Activated naive CD4-positive, alpha-beta T cell treated with anti-CD3 and anti-CD28 coated beads, Interleukin-2, amount 50 U/mL, for 16 hours (primary cell): Measurements from ENCODE around the gene GDF7.

Source experiments
- DNase-seq: peaks from one replicate; pipeline ENCODE4 v3.0.0-alpha.2; 2020

The GDF7 gene

DNA sequence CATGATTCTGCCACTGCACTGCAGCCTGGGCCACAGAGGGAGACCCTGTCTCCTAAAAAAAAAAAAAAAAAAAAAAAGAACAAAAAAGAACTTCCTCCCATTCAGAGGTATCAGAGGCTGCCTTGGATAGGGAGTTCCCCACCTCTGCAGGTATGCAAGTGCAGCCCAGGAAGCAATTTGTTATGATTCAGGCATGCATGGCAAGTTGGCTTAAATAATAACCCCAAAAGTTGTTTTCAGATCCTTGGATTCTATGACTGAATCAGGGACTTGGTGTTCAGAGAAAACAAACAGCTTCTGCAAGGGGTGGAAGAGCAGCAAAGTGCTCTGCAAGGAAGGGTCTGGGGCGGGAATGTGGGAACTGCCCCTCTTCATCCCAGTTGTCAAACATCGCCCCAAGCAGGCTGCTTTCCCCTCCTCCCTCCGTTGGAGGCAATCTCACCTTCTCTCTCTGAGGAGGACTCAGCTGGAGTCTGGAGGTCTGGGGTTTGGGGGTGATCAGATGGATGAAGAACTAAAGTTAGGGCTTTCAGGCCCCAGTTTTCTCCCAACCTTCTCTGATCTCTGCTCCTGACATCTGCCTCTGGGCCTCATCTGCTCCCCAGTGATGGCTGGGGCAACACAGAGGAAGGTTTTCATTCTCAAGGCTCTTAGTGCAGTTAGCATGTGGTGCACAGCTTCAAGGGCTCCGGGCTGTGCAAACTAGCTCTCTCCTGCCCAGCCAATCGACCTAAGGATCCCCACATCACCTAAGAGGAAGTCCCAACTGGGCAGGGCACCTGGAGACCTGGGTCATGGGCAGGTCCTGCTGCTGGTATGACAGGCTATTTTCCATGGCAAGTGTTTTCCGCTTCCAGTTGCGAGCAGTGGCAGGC is 3.5 kb upstream of the GDF7 start:
- DNase-seq: no peak

DNA sequence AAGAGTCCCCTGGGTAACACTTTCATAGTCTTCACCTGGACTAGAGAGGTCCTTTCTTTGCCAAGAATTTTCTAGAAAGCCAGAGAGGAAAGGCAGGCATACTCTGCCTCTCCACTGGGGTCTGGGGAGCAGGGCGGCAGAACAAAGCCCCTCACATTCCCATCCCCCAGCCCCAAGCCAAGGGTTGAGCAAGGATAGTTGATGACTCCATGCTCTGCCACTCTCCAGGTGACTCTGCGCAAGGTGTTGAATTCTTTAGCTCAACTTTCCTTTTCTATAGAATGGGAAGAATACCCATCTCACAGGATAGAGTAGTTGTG is 2.9 kb upstream of the GDF7 start:
- DNase-seq: no peak

DNA sequence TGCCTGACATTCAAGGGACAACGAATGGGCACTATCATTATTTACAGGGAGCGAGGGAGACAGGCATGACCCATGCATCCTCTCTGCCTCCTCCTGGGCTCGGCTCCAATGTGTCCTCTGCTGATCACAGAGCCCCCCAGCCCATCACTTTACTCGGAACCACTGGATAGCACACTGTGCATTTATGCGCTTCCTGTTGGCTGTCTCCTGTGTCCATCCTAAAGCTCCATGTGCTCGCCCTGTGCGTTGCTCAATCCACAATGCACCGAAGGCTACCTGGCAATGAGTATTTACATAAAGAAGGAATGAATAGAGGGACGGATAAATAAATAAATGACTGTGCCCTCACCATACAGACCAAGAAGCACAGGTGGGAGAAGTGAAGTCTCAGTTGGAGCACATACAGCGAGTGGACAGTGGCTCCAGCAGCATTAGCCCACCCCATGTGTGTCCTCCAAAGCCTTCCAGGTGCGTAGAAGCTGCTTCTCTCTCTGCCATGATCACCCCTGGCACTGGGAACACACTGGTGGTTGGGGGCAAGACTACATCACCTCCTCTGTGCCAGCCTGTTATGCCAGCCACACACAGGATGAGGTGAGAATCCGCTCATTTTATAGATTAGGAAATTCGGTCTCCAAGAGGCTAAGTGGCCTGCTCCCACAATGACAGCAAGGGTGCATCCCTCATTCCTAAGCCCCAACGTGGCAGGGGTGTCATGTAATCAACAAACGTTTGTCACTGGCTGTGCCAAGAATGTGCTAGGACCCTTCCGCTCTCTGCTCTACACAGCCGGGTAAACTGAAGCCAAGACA is 2.3 kb upstream of the GDF7 start:
- DNase-seq: no peak

DNA sequence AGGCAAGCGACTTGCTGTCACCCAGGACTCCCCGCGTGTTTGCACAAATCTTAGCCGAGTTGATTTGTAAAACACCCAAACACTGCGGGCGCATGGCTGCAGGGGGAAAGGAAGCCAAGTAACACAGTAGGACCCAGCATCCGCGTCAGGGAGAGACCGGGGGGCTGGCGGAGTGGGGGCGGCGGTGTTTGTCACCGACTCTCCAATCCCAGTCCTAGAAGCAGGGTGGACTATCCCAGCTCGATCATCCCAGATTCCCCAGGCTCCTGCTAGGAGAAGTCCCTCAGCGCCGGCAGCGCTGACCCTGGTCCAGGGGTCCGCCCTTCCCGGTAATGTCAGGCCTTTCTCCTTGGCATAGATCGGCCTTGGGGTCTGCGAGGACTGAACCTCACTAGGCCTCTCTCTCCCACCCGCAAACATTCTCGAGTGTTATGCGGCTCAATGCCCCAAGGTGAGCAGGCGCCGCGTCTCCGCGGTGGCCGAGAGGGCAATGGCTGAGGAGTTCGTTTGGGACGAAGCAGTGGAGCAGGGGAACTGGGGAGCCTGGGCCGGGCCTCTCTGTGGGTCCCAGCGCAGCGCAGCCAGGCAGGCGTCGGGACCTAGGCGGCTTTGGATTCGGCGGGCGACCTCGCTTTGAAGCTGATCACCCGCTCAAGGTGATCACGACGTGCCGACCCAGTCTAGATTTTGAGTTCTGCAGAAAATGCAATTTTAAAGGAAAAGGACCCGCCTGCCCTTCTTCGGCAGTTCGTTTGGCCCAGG is 1.5 kb upstream of the GDF7 start:
- DNase-seq: no peak

DNA sequence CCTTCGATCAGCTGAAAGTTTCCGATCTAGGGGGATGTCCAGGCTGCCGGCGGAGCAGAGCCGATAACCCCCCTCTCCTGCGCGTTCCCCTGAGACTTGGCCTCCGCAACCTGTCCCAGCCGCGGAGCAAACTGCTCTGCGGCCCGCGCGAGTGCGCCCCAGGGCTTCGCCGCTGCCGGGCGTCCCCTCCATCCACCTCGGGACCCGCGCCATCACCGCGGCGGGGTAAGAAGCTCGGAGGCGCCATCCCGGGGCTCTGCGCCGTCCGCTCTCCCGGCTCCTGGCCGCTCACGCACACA is 990 bp upstream of the GDF7 start:
- DNase-seq: no peak

DNA sequence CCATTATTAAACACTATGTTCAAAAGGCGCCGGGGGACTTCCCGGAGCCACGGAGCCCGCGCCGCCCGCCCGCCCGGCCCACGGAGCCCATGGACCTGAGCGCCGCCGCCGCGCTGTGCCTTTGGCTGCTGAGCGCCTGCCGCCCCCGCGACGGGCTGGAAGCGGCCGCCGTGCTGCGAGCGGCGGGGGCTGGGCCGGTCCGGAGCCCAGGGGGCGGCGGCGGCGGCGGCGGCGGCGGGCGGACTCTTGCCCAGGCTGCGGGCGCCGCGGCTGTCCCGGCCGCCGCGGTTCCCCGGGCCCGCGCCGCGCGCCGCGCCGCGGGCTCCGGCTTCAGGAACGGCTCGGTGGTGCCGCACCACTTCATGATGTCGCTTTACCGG is 197 bp downstream of the GDF7 start:
- no peak for DNase-seq

DNA sequence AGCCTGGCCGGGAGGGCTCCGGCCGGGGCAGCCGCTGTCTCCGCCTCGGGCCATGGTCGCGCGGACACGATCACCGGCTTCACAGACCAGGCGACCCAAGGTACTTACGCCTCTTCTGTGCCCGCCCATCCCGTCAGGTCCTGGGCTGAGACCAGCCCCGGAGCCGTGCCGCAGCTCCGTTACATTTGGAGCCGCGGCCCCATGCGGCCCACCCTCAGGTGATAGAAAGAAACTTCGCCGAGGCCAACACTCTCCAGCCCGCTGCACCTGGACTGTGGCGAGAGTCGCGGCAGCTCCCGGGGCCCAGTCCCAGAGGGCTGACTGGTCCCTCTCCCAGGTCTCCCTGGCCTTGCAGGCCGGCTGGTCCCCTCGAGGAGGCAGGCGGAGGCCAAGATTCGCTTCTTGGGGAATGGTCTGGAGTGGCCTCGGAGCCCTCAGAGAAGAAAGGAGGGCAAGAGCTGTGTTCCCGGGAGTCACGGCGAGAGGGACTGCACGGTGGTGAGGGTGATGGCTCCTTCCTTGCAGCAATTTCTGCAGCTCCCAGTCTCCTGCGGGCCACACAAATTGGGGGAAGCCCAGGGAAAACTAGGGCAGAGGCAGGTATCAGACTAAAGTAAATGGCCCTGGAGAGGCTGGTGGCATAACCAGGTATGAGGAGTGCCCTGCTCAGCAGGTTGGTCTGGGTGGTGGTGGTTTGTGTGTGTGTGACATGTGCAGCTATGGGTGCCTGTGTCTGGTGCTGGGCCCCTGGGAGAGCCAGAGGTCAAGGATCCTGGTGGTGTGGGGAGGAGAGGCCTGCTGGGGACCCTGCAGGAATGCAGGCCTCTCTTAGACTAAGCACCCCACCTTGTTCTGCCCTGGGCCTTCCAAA is 822 bp downstream of the GDF7 start:
- no peak for DNase-seq

DNA sequence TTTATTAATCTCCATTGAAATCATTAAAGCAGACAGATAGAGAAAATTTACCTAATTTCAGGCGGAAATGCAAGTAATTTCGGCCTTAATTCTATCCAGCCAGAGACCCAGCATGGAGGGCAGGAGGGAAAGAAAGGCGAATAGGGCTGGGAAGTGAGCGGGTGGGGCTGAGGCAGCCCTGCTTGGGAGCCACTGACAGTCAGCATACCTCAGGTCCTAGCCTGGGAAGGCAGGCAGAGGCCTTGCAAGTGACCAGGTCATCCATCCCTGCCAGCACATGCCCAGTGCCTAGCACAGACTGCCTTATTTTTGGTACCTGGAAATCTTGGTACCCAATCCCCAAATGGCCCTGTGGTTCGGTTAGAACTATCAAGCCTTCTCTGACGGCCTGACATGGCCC is 1.5 kb downstream of the GDF7 start:
- no peak for DNase-seq

DNA sequence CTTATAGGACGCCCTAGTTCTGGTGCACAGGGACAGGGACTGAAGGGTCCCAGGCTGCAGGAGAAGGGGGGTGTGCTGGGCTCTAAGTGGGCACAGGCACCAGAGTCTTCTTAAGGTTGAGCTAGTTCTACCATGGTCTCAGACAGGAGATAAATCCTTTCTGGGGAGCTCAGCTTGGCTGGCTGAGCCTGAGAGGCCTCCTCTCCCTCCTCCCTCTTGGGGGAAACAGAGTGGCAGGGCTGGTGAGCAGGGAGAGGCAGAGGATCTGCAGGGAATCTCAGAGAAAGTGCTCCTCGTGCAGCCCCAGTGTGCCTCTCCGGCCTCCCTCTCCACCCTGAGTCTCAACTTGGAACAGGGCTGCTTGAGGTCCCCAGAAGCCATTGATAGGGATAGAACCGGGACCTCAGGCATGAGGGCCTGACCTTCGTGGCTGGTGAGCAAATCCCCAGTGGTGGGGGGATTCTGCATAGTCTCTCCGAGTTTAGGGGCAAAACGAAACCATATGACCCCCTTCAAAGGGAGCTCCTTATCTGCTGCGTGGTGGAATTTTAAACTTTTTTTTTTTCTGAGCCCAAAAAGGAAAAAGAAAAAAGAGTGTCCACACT is 2.0 kb downstream of the GDF7 start:
- DNase-seq: no peak

DNA sequence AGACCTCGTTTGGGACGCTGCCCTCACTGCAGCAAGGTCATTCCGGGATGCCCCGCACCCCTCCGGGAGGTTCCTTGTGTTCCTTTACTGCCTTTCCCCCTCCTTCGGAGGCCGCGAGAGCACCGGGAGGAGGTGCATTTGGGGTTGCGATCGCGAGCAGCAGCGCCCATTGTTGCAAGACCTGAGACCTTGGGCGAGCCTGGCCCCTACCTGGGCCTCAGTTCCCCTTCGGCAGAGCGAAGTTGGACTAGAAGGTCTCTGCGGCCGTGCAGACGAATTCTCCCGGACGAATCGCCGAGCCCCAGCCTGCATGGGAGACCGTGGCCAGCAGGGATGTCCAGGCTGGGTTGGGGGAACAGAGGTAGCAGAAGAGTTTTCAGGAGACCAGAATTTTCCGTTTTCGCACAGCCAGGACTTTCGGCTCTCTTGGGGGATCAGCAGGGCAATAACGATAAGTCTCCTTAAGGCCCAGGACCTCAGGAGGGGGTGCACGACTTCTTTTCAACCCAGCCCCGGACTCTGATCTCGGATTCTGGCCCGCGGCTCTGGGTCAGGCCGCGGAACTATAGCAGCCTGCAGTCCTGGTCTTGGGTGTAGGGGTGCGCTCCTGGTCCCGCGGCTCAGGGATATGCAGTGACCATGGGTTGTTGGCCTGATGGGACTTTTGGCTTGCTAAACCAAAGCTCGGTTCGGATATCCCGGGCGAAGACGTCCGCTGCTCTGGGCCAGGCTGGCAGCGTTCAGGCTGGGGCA is 2.8 kb downstream of the GDF7 start:
- DNase-seq: no peak

DNA sequence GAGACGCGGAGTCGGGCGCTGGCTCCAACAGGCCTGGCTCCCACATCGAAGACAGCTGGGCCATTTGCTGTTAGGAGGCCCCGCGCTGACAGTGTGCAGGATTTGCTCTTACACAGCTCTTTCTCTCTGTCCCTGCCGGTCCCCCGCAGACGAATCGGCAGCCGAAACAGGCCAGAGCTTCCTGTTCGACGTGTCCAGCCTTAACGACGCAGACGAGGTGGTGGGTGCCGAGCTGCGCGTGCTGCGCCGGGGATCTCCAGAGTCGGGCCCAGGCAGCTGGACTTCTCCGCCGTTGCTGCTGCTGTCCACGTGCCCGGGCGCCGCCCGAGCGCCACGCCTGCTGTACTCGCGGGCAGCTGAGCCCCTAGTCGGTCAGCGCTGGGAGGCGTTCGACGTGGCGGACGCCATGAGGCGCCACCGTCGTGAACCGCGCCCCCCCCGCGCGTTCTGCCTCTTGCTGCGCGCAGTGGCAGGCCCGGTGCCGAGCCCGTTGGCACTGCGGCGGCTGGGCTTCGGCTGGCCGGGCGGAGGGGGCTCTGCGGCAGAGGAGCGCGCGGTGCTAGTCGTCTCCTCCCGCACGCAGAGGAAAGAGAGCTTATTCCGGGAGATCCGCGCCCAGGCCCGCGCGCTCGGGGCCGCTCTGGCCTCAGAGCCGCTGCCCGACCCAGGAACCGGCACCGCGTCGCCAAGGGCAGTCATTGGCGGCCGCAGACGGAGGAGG is 3.5 kb downstream of the GDF7 start:
- no peak for DNase-seq

DNA sequence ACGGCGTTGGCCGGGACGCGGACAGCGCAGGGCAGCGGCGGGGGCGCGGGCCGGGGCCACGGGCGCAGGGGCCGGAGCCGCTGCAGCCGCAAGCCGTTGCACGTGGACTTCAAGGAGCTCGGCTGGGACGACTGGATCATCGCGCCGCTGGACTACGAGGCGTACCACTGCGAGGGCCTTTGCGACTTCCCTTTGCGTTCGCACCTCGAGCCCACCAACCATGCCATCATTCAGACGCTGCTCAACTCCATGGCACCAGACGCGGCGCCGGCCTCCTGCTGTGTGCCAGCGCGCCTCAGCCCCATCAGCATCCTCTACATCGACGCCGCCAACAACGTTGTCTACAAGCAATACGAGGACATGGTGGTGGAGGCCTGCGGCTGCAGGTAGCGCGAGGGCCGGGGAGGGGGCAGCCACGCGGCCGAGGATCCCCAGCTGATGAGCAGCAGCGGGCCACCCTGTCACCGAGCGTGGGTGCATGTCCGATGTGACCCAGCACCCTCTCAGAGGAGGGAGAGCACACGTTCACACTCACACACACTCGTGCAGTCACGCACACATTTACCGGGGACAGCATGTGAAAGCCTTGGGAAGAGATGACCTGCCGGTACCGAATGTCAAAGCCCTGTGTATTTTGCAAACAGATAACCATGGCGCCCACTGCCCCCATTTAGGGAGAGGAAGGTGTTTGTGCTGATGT is 4.2 kb downstream of the GDF7 start:
- DNase-seq: no peak

DNA sequence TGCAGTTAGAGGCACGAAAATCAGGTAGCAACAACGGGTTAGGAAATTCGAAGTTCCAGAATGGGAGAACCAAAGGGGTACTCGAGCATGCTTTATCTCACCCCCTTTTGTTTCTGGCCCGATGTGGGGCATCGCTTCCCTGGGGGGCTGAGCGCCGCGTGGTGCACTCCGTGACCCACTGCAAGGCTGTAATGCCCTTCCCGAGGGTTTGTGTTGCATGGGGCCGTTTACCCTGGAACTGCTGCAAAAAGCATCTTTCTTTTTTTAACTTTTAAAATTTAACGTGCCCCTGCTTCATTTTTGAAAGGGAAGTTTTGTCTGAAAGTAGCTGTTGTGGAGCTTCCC is 4.8 kb downstream of the GDF7 start:
- no peak for DNase-seq

DNA sequence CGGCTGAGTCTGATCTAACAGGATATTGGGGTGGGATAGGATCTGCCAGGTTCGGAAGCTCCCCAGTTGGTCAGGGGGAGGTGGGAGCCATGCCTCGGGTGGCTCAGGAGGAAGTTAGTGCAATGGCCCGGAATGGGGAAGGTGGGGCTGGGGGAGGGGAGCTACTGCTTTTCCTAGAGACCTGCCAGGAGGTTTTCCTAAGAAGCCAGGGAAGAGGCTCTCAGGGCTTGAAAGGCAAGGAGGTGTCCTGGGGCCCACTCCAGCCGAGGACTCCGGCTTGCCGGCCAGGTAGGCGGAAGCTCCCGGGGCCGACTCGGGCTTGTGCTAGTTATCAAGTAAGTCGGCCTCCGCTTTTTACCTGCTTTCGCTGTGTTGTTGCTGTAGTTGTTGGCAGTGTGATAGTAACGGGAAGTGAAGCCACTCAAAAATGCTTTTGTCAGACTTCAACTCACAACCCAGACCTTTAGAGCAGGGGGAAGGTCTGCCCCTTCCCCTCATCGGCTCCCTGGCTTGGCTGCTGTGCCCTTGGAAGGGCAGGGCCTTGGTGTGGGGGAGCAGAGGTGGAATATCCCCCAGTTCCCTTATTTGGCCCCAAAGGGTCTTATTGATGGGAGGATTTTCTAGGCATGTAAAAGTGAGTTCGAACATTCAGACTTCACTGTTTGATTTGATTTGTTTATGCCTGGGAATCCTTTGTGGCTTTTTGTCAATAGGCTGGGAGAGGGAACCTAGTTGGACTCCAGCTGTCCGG is 5.4 kb downstream of the GDF7 start:
- no peak for DNase-seq

DNA sequence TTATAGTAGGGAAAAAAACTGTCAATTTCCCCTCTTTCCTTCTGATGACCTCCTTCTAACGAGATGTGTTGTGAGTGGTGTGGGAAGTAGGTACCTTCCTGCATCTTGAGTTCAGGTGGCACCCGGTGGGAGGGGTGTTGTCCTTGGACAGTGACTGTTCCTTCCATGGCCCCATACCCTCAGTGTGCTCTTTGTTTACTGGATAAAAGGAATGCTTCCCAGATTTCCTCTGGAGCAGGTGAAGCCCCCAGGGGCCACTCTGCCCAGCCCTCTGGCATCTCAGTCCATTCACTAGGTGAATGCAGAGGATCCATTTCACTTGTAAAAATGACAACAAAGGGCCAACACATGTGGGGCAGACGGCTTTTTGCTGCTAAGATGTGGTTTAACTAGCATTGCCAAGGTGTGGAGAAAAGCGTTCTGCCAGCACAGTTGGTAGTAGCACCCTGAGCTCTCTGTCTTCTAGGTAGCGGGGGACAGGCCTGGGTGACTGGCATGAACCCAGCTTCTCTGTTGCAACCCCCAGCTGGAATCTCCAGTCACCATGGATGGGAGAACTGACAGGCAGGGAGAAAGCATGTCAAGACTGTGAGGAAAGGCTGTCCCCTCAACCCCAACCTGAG is 6.9 kb downstream of the GDF7 start:
- DNase-seq: no peak

DNA sequence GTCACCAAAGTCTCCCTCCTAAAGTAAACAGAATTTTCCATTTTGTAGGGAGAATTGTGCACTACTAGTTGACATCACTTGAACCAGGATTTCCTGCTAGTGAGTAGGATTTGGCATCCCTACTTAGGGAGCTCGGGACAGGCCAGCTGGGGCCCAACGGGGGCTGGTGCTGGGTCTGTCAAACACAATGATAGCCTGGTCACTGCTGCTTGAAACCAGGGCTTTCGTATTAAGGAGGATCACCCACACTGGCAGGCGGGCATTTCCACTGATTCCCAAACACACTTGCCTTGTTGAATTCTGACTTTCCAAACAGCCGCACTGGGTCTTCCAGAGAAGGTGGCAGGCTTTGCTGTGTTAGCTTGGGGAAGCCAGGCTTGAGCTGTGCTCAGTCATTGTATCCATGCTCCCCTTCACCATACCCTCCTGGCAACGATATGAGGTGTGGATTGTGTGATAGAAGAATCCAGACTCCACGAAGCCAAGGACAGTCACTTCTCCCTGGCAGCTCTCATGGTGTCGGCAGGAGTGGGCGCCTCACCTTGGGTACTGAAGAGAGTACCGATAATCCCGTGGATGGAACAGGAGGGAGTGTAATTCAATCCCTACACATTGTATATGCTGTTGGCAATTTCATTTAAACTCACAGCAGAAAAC is 7.5 kb downstream of the GDF7 start:
- no peak for DNase-seq

DNA sequence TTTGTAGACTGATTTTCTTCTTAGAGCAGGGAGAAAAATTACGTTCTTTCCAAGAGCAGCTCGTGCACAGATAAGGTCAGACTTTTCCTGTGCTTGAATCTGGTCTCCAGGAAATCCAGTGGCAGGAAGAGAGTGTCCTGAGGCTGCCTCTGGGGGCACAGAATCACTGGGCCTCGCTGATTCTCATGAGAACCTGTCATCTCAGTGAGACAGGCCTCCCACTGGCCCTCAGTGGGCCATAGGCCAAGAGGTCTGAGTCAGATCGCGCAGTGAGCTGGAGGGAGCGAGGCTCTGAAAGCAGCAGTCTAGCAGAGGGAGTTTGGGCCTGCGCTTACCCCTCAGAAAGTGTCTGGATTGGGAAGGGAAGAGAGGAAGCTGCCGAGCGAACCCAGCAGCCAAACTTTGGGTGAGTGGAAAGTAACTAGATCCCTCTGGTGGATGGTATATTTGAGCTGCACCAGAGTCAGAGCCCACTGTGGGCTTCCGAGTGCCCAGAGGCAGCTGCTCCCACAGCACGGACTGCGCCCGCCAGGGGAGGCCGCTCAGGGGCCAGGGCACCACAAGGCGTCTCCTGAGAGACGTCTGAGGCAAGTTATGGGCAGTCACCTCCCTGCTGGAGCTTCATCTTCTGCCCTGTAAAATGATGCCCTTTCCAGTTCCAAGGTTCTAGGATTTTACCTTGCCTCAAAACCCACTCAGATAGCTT is 8.2 kb downstream of the GDF7 start:
- no peak for DNase-seq
